Kasumi-1 (cell line): Measurements from ENCODE around the gene RAPGEF5.

Experiments used
- DNase-seq, 2 experiments: peaks; one replicate each; lab custom pipeline; 2025; lab: John Stamatoyannopoulos, UW

RAPGEF5 gene

GRCh38 chr7:22152690-22153089 lies 204.3 kb downstream of the RAPGEF5 start:
- no peak for DNase-seq

- no peak for DNase-seq
Measured at GRCh38 chr7:22151901-22152300, 205.1 kb downstream of the RAPGEF5 start.

- DNase-seq = no peak
Measured at GRCh38 chr7:22150221-22150620, 206.7 kb downstream of the RAPGEF5 start.

- no peak for DNase-seq
Measured at GRCh38 chr7:22147868-22148267, 209.1 kb downstream of the RAPGEF5 start.

GRCh38 chr7:22146961-22147512 lies 209.9 kb downstream of the RAPGEF5 start:
- no peak for DNase-seq

GRCh38 chr7:22144950-22145349 lies 212.0 kb downstream of the RAPGEF5 start:
- no peak for DNase-seq

GRCh38 chr7:22143491-22143890 lies 213.5 kb downstream of the RAPGEF5 start:
- DNase-seq = no peak

- DNase-seq = no peak
Measured at GRCh38 chr7:22142572-22142971, 214.4 kb downstream of the RAPGEF5 start.

GRCh38 chr7:22141355-22141754 lies 215.6 kb downstream of the RAPGEF5 start:
- no peak for DNase-seq

- no peak for DNase-seq
Measured at GRCh38 chr7:22140578-22140977, 216.4 kb downstream of the RAPGEF5 start.

GRCh38 chr7:22138886-22139285 lies 218.1 kb downstream of the RAPGEF5 start:
- no peak for DNase-seq

GRCh38 chr7:22138106-22138505 lies 218.8 kb downstream of the RAPGEF5 start:
- no peak for DNase-seq

GRCh38 chr7:22137466-22137865 lies 219.5 kb downstream of the RAPGEF5 start:
- DNase-seq = no peak

GRCh38 chr7:22137026-22137425 lies 219.9 kb downstream of the RAPGEF5 start:
- DNase-seq = no peak

- no peak for DNase-seq
Measured at GRCh38 chr7:22129819-22130580, 227.0 kb downstream of the RAPGEF5 start.

- DNase-seq = no peak
Measured at GRCh38 chr7:22129166-22129565, 227.8 kb downstream of the RAPGEF5 start.

- no peak for DNase-seq
Measured at GRCh38 chr7:22128528-22128920, 228.4 kb downstream of the RAPGEF5 start.

GRCh38 chr7:22127835-22128527 lies 229.0 kb downstream of the RAPGEF5 start:
- no peak for DNase-seq

- DNase-seq = no peak
Measured at GRCh38 chr7:22125436-22125835, 231.5 kb downstream of the RAPGEF5 start.

GRCh38 chr7:22124941-22125340 lies 232.0 kb downstream of the RAPGEF5 start:
- no peak for DNase-seq

GRCh38 chr7:22123139-22123538 lies 233.8 kb downstream of the RAPGEF5 start:
- no peak for DNase-seq

GRCh38 chr7:22121702-22122474 lies 235.1 kb downstream of the RAPGEF5 start:
- DNase-seq = peak; percentile 52 to 56
